NCI-H1694 (cell line): ENCODE measurements around the gene SUPT7L.
"Not testable (repeated sequence)": the region's sequence is repeated elsewhere in the genome, so short reads cannot be mapped to it uniquely, and the experiment has no call there.

ENCODE experiments used
- DNase-seq: peaks from one replicate; lab custom pipeline; 2025; lab: John Stamatoyannopoulos, UW

The SUPT7L gene

GRCh38 chr2:27638037-27638637, 25.3 kb downstream of the SUPT7L start:
- DNase-seq, result no peak

DNA sequence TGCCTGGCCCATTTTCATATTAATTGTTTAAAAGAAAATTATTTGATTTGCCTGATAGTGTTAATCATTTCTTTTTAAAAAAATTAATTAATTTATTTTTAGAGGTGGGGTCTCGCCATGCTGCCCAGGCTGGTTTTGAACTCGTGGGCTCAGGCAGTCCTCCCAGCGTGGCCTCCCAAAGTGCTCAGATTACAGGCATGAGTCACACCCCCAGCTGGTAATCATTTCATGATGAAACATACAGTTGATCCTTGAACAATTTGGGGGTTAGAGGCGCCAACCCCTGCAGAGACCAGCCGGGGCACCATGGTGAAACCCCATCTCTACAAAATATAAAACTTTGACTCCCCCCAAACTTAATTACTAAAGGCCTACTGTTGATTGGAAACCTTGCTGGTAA, 26.6 kb downstream of the SUPT7L start:
- no peak for DNase-seq

DNA sequence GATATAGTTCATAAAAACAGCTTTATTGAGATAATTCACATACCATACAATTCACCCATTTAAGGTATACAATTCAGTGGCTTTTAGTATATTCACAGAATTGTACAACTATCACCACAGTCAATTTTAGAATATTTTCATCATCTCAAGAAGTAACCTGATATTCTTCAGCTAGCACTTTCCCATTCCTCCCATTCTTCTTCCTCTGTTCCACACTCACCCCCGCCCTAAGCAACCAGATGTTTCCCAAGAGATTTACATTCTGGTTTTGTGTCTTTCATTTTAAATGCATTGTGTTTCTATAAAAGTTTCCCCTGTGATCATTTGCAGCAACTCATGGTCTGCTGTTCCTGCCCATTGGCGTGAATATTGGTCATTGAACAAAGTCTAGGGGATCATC, 29.1 kb downstream of the SUPT7L start:
- no peak for DNase-seq

- DNase-seq, result not testable (repeated sequence)
These were observed 33.2 kb downstream of the SUPT7L start for GRCh38 chr2:27630257-27630656.

DNA sequence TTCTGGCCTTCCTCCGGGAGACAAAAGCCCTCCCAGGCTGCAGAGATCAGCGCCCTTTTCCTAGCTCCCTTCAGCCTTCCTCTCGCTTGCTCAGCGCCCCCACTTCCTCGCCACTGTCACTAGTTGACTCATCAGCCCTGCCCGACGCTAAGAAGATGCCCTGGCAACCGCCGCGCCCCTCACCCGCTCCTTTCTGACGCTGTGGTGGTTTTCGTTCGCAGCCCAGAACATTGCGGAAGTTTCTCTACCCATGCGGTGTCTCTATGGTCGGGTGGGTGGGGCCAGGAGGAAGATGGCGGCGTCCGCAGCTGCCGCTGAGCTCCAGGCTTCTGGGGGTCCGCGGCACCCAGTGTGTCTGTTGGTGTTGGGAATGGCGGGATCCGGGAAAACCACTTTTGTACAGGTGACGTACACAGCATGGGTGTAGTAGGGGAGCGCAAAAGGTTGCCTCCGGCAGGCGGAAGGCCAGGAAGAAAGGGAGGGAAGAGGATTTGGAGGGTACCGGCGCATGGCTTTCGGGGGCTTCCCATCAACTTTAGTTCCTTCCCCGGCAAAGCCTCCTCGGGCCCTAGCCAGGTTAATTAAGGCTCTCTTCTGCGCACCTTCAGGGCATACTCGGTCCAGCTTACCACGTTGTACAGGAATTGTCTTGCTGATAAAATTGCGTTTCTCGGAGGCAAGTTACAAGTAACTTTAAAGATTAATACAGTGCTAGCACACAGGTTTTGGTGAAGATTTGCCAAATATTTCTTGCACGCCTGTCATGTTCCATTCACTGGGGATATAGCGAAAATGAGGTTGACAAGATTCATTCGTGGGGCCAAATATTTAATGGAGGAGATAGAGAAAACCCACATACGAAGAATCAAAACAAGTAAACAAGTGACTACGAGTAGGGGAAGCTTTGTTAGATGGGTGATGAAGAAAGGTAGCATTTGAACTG, 34.4 kb downstream of the SUPT7L start, which contains the start of the genes CCDC121 and GPN1:
Gene CCDC121, minus strand, starts transcription at position 246 of the 943 bp plus-strand sequence. CDS start 1,213 bp downstream, outside the sequence.
Gene GPN1, plus strand, starts transcription at position 284 of the 943 bp plus-strand sequence. Its CDS starts 9 bp downstream, at position 293.
- peak; percentile 76 for DNase-seq

DNA sequence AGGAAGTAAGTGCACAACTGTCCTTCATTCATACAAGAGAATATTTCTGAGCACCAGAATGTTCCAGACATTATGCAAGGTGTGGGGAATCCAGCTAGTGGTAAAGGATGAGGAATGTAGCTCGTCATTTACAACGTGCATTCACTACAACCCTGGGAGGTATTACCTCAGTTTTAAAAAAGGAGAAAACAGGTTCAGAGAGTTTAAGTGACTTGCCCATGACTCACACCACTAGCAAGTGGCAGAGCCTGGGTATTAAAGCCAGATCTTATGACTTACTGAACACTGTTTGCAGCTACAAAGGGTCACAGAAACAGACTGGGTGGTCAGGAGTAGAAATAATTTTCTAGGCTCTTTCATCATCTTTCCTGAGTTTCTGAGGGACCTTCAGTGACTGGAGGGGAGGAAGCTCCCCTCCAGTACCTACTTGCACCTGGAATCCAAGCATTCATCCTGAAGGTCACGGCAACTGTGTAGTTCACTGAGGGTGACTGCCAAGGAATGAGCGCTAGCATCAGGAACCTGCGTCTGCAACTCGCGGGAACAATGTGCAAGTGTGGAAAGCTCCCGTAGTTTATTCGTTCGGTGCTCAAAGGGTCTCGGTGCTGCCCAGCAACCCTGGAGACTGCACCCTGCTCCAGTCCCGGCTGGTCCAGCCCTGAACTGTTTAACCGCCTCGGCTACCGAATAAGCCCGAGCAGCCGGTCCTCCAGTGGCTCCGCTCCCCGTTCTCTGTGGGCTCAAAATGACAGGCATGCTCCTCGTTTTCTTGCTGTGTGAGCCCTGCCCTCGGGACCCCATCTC, 35.2 kb downstream of the SUPT7L start:
- DNase-seq, result no peak

- not testable (repeated sequence) for DNase-seq
These were observed 36.5 kb downstream of the SUPT7L start for GRCh38 chr2:27626921-27627320.

DNA sequence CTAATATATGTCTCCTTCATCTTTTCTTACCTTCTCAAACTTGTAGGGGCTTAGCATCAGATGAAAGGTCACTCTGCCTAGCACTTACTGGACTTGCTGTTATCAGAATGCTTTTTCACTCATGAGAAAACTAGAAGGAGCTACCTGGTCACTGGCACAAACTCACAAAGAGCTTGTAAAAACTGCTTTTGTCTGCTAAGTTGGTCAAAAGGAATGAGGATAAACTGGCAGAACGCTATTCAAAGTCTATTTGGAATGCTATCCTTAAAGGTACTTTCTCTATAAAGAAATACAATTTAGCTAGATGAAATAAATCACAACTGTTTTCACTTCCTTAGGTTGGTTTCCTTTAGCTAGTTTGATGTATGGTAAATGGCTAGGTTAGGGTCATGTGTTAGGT, 37.1 kb downstream of the SUPT7L start:
- not testable (repeated sequence) for DNase-seq

DNA sequence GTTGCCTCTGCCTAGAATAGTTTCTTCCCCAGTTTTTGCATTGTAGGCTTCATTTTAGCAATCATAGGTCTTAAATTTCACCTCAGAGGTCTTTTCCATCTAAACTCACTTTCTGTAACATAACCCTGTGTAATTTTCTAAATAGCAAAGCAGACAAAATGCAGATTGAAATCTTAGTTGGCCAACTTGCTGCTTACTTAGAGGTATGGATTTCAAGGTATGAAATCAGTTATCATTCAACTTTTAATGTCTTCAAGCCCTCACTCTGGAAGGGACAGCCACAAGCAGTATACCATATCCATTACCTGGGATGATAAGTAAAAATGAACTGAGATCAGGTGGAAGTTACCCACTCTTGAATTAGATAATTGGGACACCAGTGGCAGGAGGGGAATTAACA, 38.5 kb downstream of the SUPT7L start:
- DNase-seq, result no peak

GRCh38 chr2:27622921-27623384, 40.5 kb downstream of the SUPT7L start:
- DNase-seq, result no peak

GRCh38 chr2:27621524-27621923, 41.9 kb downstream of the SUPT7L start:
- DNase-seq, result no peak

DNA sequence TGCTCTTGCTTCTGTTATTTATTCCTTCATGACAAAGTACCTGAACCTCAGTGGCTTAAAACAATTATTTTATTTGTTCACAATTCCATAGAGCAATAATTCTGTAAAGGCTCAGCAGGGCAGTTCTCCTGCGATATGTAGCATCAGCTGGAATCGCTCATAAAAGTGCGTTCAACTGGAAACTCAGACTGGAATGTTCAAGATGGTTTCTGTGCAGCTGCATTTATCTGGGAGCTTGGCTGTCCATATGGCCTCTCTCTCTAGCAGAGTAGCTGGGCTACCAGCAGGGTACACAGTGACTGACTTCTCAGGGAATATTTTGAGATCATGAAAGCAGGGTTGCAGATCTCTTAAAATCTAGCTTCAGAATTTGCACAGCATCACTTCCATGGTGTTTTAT, 48.1 kb downstream of the SUPT7L start:
- DNase-seq, result peak; percentile 80

GRCh38 chr2:27613985-27614384, 49.4 kb downstream of the SUPT7L start:
- DNase-seq, result no peak

DNA sequence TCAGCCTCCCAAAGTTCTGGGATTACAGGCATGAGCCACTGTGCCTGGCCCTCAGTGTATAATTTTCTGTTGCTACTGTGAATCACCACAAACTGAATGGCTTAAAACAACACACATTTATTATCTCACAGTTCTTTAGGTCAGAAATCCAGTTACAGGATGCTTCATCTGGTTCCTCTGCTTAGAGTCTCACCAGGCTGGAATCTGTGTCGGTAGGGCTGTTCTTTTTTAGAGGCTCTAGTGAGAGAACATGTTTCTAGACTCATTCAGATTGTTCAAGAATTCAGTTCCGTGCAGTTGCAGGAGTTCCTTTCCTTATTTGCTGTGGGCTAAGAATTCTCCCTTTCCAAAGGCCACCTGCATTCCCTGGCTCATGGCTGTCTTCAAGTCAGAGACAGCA, 56.8 kb downstream of the SUPT7L start:
- no peak for DNase-seq
